ENCODE measurements around the gene SLC25A21. TPM values are rescaled to one million over a fixed set of nuclear protein-coding genes. Genes with fewer than 3 reads are reported as not detected.
"Not testable (repeated sequence)": the region's sequence is repeated elsewhere in the genome, so short reads cannot be mapped to it uniquely, and the experiment has no call there.

Gene SLC25A21
- total and polyA plus RNA-seq, 9 donors: 0.57 to 1.6 (median 1.1) TPM; not detected in 1

- no peaks in the 10 kb centered on the region for H3K36me3 ChIP-seq
- TF ChIP-seq, protein P1, sequence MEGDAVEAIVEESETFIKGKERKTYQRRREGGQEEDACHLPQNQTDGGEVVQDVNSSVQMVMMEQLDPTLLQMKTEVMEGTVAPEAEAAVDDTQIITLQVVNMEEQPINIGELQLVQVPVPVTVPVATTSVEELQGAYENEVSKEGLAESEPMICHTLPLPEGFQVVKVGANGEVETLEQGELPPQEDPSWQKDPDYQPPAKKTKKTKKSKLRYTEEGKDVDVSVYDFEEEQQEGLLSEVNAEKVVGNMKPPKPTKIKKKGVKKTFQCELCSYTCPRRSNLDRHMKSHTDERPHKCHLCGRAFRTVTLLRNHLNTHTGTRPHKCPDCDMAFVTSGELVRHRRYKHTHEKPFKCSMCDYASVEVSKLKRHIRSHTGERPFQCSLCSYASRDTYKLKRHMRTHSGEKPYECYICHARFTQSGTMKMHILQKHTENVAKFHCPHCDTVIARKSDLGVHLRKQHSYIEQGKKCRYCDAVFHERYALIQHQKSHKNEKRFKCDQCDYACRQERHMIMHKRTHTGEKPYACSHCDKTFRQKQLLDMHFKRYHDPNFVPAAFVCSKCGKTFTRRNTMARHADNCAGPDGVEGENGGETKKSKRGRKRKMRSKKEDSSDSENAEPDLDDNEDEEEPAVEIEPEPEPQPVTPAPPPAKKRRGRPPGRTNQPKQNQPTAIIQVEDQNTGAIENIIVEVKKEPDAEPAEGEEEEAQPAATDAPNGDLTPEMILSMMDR (IDR thresholded peaks at IDR 0.05): no peak
- no peak for TF ChIP-seq POLR2A (IDR thresholded peaks at IDR 0.05)
- no peak for TF ChIP-seq EP300 (IDR thresholded peaks at IDR 0.05)
- H3K4me1 ChIP-seq (ENCODE audit: insufficient read depth): no peaks in the 10 kb centered on the region
- no peak overlapping the region for H3K27ac ChIP-seq
- H3K9me3 ChIP-seq: no peaks in the 10 kb centered on the region
- WGBS, 3 donors: 35 to 56% (median 39%) methylated on average over 5 of the region's 5 CpGs
- intact Hi-C loops (cut with DNase I): loop anchor here in 1 of 4 donors (10.0 kb wide), 1 partner anchor 189 kb away; no protein-coding TSS in a partner anchor
- no peaks in the 10 kb centered on the region for H3K27me3 ChIP-seq
- no peak for DNase-seq
- no peak overlapping the region for H3K4me3 ChIP-seq
Measured at GRCh38 chr14:36905272-36905888, 267.0 kb downstream of the SLC25A21 start.

GRCh38 chr14:36901861-36902260, 270.5 kb downstream of the SLC25A21 start:
- H3K27me3 ChIP-seq: no peaks in the 10 kb centered on the region
- H3K36me3 ChIP-seq: no peaks in the 10 kb centered on the region
- H3K27ac ChIP-seq: no peak overlapping the region
- TF ChIP-seq, protein P1 (IDR thresholded peaks at IDR 0.05): no peak
- TF ChIP-seq EP300 (IDR thresholded peaks at IDR 0.05): no peak
- TF ChIP-seq POLR2A (IDR thresholded peaks at IDR 0.05): no peak
- no peak for DNase-seq
- H3K9me3 ChIP-seq: no peaks in the 10 kb centered on the region
- intact Hi-C loops (cut with DNase I): loop anchor here in 1 of 4 donors (10.0 kb wide), 1 partner anchor 193 kb away; no protein-coding TSS in a partner anchor
- H3K4me1 ChIP-seq (ENCODE audit: insufficient read depth): no peaks in the 10 kb centered on the region
- no peak overlapping the region for H3K4me3 ChIP-seq

DNA sequence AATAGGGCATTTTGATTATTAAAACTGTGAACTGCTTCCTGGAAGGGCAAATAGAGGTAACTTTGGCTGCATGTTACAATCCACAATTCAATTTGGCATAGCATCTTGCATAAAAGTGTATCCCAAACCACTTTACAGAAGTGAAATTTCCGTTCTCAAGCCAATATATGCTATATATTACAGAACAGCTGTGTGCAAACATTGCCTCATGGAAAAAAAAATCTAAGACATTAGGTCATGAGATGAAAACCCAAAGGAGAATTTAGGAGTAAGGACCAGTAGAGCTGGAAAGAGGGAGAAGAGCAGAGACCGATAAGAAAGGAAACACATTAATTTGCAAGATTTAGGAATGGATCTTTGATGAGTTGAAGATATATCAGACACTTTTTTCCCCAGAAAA, 271.6 kb downstream of the SLC25A21 start:
- H3K36me3 ChIP-seq: no peaks in the 10 kb centered on the region
- WGBS, 3 donors: 69 to 84% (median 73%) methylated on average over 2 of the region's 2 CpGs
- no peak overlapping the region for H3K27ac ChIP-seq
- TF ChIP-seq, protein P1 (IDR thresholded peaks at IDR 0.05): no peak
- no peak for TF ChIP-seq EP300 (IDR thresholded peaks at IDR 0.05)
- no peak for TF ChIP-seq POLR2A (IDR thresholded peaks at IDR 0.05)
- no peaks in the 10 kb centered on the region for H3K27me3 ChIP-seq
- no peak overlapping the region for H3K4me3 ChIP-seq
- intact Hi-C loops (cut with DNase I): loop anchor here in 1 of 4 donors (10.0 kb wide), 1 partner anchor 194 kb away; no protein-coding TSS in a partner anchor
- no peaks in the 10 kb centered on the region for H3K9me3 ChIP-seq
- H3K4me1 ChIP-seq (ENCODE audit: insufficient read depth): no peaks in the 10 kb centered on the region
- no peak for DNase-seq

DNA sequence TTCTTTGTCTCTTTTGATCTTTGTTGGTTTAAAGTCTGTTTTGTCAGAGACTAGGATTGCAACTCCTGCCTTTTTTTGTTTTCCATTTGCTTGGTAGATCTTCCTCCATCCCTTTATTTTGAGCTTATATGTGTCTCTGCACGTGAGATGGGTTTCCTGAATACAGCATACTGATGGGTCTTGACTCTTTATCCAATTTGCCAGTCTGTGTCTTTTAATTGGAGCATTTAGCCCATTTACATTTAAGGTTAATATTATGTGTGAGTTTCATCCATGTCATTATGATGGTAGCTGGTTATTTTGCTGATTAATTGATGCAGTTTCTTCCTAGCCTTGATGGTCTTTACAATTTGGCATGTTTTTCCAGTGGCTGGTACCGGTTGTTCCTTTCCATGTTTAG, 276.1 kb downstream of the SLC25A21 start:
- H3K27me3 ChIP-seq; H3K27ac ChIP-seq; H3K4me3 ChIP-seq; intact Hi-C loops (cut with DNase I); H3K36me3 ChIP-seq; H3K9me3 ChIP-seq; DNase-seq; H3K4me1 ChIP-seq (ENCODE audit: insufficient read depth): not testable (repeated sequence)
- WGBS, 3 donors: 74 to 96% (median 90%) methylated on average over 2 of the region's 2 CpGs

- intact Hi-C loops (cut with DNase I): no loop called here
- H3K27me3 ChIP-seq: no peaks in the 10 kb centered on the region
- H3K4me1 ChIP-seq (ENCODE audit: insufficient read depth): no peaks in the 10 kb centered on the region
- TF ChIP-seq, protein P1 (IDR thresholded peaks at IDR 0.05): no peak
- TF ChIP-seq POLR2A (IDR thresholded peaks at IDR 0.05): no peak
- no peak overlapping the region for H3K27ac ChIP-seq
- no peaks in the 10 kb centered on the region for H3K36me3 ChIP-seq
- H3K4me3 ChIP-seq: no peak overlapping the region
- H3K9me3 ChIP-seq: no peaks in the 10 kb centered on the region
- 65 to 96% (median 94%) methylated on average over 2 of the region's 2 CpGs for WGBS, 3 donors
- DNase-seq: no peak
Measured at GRCh38 chr14:36884049-36884448, 288.4 kb downstream of the SLC25A21 start.

All from ovary (tissue), 9 donors.